Measurements from ENCODE around the gene ANP32A.
"Not testable (repeated sequence)": the region's sequence is repeated elsewhere in the genome, so short reads cannot be mapped to it uniquely, and the experiment has no call there.

The ANP32A gene

GRCh38 chr15:68781766-68782588, 38.7 kb downstream of the ANP32A start:
- no peak for DNase-seq (ENCODE audit: low spot score)

GRCh38 chr15:68781217-68781616, 39.5 kb downstream of the ANP32A start:
- DNase-seq (ENCODE audit: low spot score) = no peak

- DNase-seq (ENCODE audit: low spot score) = no peak
These were observed 41.8 kb downstream of the ANP32A start for GRCh38 chr15:68778876-68779275.

GRCh38 chr15:68776477-68777270, 44.0 kb downstream of the ANP32A start:
- no peak for DNase-seq (ENCODE audit: low spot score)

- DNase-seq (ENCODE audit: low spot score) = peak; percentile 50
These were observed 44.8 kb downstream of the ANP32A start for GRCh38 chr15:68775671-68776476.

- no peak for DNase-seq (ENCODE audit: low spot score)
These were observed 45.5 kb downstream of the ANP32A start for GRCh38 chr15:68775236-68775577.

GRCh38 chr15:68774521-68775235, 46.0 kb downstream of the ANP32A start:
- DNase-seq (ENCODE audit: low spot score) = peak; percentile 43

GRCh38 chr15:68774120-68774519, 46.6 kb downstream of the ANP32A start:
- DNase-seq (ENCODE audit: low spot score) = no peak

- no peak for DNase-seq (ENCODE audit: low spot score)
These were observed 47.7 kb downstream of the ANP32A start for GRCh38 chr15:68773036-68773435.

- DNase-seq (ENCODE audit: low spot score) = no peak
These were observed 50.5 kb downstream of the ANP32A start for GRCh38 chr15:68770216-68770615.

- DNase-seq (ENCODE audit: low spot score) = no peak
These were observed 51.0 kb downstream of the ANP32A start for GRCh38 chr15:68769702-68770101.

- no peak for DNase-seq (ENCODE audit: low spot score)
These were observed 52.4 kb downstream of the ANP32A start for GRCh38 chr15:68768321-68768720.

GRCh38 chr15:68767833-68768232, 52.9 kb downstream of the ANP32A start:
- DNase-seq (ENCODE audit: low spot score) = no peak

- no peak for DNase-seq (ENCODE audit: low spot score)
These were observed 54.9 kb downstream of the ANP32A start for GRCh38 chr15:68765602-68766368.

- no peak for DNase-seq (ENCODE audit: low spot score)
These were observed 56.6 kb downstream of the ANP32A start for GRCh38 chr15:68764090-68764489.

- no peak for DNase-seq (ENCODE audit: low spot score)
These were observed 57.6 kb downstream of the ANP32A start for GRCh38 chr15:68763063-68763462.

- not testable (repeated sequence) for DNase-seq (ENCODE audit: low spot score)
These were observed 60.6 kb downstream of the ANP32A start for GRCh38 chr15:68759982-68760579.

GRCh38 chr15:68755731-68756130, 65.0 kb downstream of the ANP32A start:
- DNase-seq (ENCODE audit: low spot score) = no peak

GRCh38 chr15:68751622-68752021, 69.1 kb downstream of the ANP32A start:
- DNase-seq (ENCODE audit: low spot score) = no peak

GRCh38 chr15:68749793-68750192, 70.9 kb downstream of the ANP32A start:
- peak; percentile 40 for DNase-seq (ENCODE audit: low spot score)

- DNase-seq (ENCODE audit: low spot score) = no peak
These were observed 71.3 kb downstream of the ANP32A start for GRCh38 chr15:68749365-68749764.

All from GM03348 (cell line).